Measurements from ENCODE around the gene WFDC11.

Gene WFDC11

GRCh38 chr20:45621593-45621992, 48.4 kb downstream of the WFDC11 start:
- no peak for DNase-seq

- DNase-seq = no peak
These were observed 52.4 kb downstream of the WFDC11 start for GRCh38 chr20:45617591-45617990.

GRCh38 chr20:45612314-45612713, 57.7 kb downstream of the WFDC11 start:
- no peak for DNase-seq

- DNase-seq = peak; percentile 86
These were observed 59.0 kb downstream of the WFDC11 start for GRCh38 chr20:45611054-45611453.

- no peak for DNase-seq
These were observed 62.2 kb downstream of the WFDC11 start for GRCh38 chr20:45607810-45608209.
